ENCODE measurements around the gene CBX7. TPM values are rescaled to one million over a fixed set of nuclear protein-coding genes. Genes with fewer than 3 reads are reported as not detected.

The CBX7 gene
- total and polyA plus RNA-seq, 4 donors = 74.8 to 110 (median 92.0) TPM

DNA sequence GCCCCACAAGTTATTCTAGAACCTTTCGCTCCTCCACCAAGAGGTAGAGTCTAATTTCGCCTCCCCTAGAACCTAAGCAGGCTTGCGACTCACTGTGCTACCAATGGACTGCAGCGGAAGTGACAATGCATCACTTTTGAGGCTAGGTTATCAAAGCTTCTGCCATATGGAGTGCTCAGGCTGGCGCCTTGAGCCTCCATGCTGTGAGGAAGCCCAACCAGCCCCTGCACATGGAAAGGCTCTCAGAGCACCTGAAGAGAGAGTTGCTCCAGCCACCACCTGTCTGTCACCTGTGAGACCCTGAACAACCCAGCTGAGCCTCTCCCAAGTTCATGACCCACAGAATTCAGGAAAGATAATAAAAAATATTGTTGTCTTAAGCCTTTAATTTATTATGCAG lies 29.3 kb upstream of the CBX7 start:
- DNase-seq (no peak), ATAC-seq (ENCODE audit: low FRiP score) (no peak)
- no peaks in the 10 kb centered on the region for H3K27me3 ChIP-seq (ENCODE audit: control insufficient read depth in 1 of 2, insufficient read depth in 2 of 2, low read length in 1 of 2)
- no peak overlapping the region for H3K4me3 ChIP-seq (ENCODE audit: low read length in 2 of 2)
- H3K9me3 ChIP-seq (ENCODE audit: control insufficient read depth, low read length) = peaks cover 4% of the 10 kb centered on the region
- H3K4me1 ChIP-seq (ENCODE audit: control insufficient read depth in 1 of 2, insufficient read depth in 2 of 2, low read length in 2 of 2) = no peaks in the 10 kb centered on the region
- no peaks in the 10 kb centered on the region for H3K36me3 ChIP-seq (ENCODE audit: control insufficient read depth in 1 of 2, insufficient read depth in 2 of 2, low read length in 1 of 2)
- intact Hi-C loops (cut with DNase I) = no loop called here
- no peak overlapping the region for H3K27ac ChIP-seq (ENCODE audit: low read depth in 1 of 2, low read length in 2 of 2)
- WGBS, 2 donors = 97 to 98% methylated on average over 5 of the region's 5 CpGs

- DNase-seq (peak in 1 of 2 donors; percentile 40), ATAC-seq (ENCODE audit: low FRiP score) (no peak)
- Histone ChIP-seq H3K4me1 (ENCODE audit: control insufficient read depth in 1 of 2, insufficient read depth in 2 of 2, low read length in 2 of 2) (no peaks in the 10 kb centered on the region), H3K4me3 (ENCODE audit: low read length in 2 of 2) (no peak overlapping the region), H3K9me3 (ENCODE audit: control insufficient read depth, low read length) (peaks cover 4% of the 10 kb centered on the region), H3K36me3 (ENCODE audit: control insufficient read depth in 1 of 2, insufficient read depth in 2 of 2, low read length in 1 of 2) (no peaks in the 10 kb centered on the region), H3K27me3 (ENCODE audit: control insufficient read depth in 1 of 2, insufficient read depth in 2 of 2, low read length in 1 of 2) (no peaks in the 10 kb centered on the region), H3K27ac (ENCODE audit: low read depth in 1 of 2, low read length in 2 of 2) (no peak overlapping the region)
- intact Hi-C loops (cut with DNase I) = no loop called here
- 93 to 94% methylated on average over 8 of the region's 8 CpGs for WGBS, 2 donors
These were observed 28.9 kb upstream of the CBX7 start for GRCh38 chr22:39181356-39181755.

DNA sequence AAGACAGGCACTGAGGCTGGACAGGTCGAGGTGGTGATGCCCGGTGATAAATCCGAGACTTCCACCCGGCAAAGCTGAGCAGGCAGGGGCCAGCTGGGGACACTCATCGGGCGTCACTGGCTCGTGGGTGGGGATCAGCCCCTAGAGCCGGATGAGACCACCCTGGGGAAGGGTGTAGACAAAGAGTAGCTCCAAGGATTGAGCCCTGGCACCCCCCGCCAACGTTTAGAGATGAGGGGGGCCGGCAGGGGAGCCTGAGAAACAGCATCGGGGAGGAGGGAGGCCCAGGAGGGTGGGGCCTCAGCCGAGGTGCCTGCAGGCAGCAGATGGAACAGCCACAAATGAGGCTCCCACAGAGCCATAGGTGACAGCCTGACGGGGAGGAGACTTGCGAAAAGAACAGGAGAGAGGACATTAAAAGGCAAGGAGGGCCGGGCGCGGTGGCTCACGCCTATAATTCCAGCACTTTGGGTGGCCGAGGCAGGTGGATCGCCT lies 27.4 kb upstream of the CBX7 start:
- WGBS, 2 donors = 76 to 78% methylated on average over 21 of the region's 21 CpGs
- ATAC-seq (ENCODE audit: low FRiP score) (no peak), DNase-seq (peak in 1 of 2 donors; percentile 67)
- H3K9me3 ChIP-seq (ENCODE audit: control insufficient read depth, low read length) = peaks cover 4% of the 10 kb centered on the region
- no peak overlapping the region for H3K4me3 ChIP-seq (ENCODE audit: low read length in 2 of 2)
- H3K36me3 ChIP-seq (ENCODE audit: control insufficient read depth in 1 of 2, insufficient read depth in 2 of 2, low read length in 1 of 2) = no peaks in the 10 kb centered on the region
- no peak overlapping the region for H3K27ac ChIP-seq (ENCODE audit: low read depth in 1 of 2, low read length in 2 of 2)
- peaks cover 0 to 7% of the 10 kb centered on the region in 2 donors for H3K4me1 ChIP-seq (ENCODE audit: control insufficient read depth in 1 of 2, insufficient read depth in 2 of 2, low read length in 2 of 2)
- intact Hi-C loops (cut with DNase I) = no loop called here
- H3K27me3 ChIP-seq (ENCODE audit: control insufficient read depth in 1 of 2, insufficient read depth in 2 of 2, low read length in 1 of 2) = no peaks in the 10 kb centered on the region

DNA sequence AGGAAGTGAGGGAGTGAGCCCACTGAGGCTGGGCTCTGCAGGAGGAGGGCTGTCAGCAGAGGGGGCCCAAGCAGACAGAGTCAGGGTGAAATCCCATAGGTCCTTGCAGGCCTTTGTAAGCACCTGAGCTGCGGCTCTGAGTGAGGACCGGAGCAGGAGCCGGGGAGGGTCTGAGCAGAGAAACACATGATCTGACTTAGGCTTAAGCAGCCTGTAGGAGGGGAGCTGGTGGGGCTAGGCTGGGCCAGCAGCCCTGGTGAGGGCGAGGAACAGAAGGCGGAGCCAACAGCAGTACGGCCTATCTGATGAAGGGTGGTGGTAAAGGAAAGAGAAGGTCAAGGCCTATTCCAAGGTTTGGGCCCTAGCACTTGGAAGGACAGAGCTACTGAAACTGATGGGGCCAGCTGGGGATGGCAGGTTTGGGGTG lies 26.9 kb upstream of the CBX7 start:
- no peak for DNase-seq

DNA sequence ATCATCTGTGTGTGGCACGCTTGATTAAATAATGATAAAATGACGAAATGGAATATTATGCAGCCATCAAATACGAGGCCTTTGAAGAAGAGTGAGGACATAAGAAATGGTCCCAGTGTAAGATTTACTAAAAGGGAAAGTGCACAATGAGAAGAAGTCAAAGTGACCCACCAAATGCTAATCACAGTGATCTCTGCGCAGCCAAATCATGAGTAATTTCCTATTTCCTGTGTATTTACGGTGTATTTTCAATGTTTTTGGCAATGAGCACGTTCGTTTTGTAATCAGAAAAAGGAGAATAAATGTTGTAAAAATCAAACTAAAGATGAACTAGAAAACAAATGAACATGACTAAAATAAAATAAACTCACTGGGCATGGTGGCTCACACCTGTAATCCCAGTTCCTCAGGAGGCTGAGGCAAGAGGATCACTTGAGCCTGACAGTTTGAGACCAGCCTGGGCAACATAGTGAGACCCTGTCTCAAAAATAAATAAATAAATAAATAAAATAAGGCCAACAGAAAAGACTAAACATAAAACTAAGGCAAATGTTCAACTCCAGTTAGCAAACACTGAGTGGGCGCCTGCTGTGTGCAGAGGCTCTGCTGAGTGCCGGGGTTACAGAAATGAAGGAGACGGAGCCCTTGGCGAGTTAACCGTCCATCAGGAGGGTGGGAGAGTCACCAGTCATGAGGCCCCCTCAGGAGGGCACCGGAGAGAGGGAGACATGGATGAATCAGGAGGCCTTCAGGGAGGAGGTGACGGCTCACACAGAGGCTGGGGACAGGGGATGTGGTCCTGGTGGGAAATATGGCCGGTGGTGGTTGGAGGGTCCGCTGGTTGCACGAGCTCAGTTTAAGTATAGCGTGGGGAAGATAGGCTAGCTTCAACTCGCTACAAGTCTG lies 26.0 kb upstream of the CBX7 start:
- no peaks in the 10 kb centered on the region for H3K36me3 ChIP-seq (ENCODE audit: control insufficient read depth in 1 of 2, insufficient read depth in 2 of 2, low read length in 1 of 2)
- no peak overlapping the region for H3K27ac ChIP-seq (ENCODE audit: low read depth in 1 of 2, low read length in 2 of 2)
- no peak overlapping the region for H3K4me3 ChIP-seq (ENCODE audit: low read length in 2 of 2)
- no peaks in the 10 kb centered on the region for H3K27me3 ChIP-seq (ENCODE audit: control insufficient read depth in 1 of 2, insufficient read depth in 2 of 2, low read length in 1 of 2)
- 92 to 94% methylated on average over 19 of the region's 19 CpGs for WGBS, 2 donors
- H3K9me3 ChIP-seq (ENCODE audit: control insufficient read depth, low read length) = peaks cover 4% of the 10 kb centered on the region
- ATAC-seq (ENCODE audit: low FRiP score) = no peak
- peak in 1 of 2 donors; percentile 70 for DNase-seq
- peaks cover 0 to 7% of the 10 kb centered on the region in 2 donors for H3K4me1 ChIP-seq (ENCODE audit: control insufficient read depth in 1 of 2, insufficient read depth in 2 of 2, low read length in 2 of 2)
- intact Hi-C loops (cut with DNase I) = no loop called here

More for the DNA sequence above, 26.9 kb upstream of the CBX7 start:
- no peak for ATAC-seq (ENCODE audit: low FRiP score)
- no peak overlapping the region for H3K27ac ChIP-seq (ENCODE audit: low read depth in 1 of 2, low read length in 2 of 2)
- WGBS, 2 donors = 86 to 91% methylated on average over 6 of the region's 6 CpGs
- H3K9me3 ChIP-seq (ENCODE audit: control insufficient read depth, low read length) = peaks cover 4% of the 10 kb centered on the region
- peaks cover 0 to 7% of the 10 kb centered on the region in 2 donors for H3K4me1 ChIP-seq (ENCODE audit: control insufficient read depth in 1 of 2, insufficient read depth in 2 of 2, low read length in 2 of 2)
- no peaks in the 10 kb centered on the region for H3K36me3 ChIP-seq (ENCODE audit: control insufficient read depth in 1 of 2, insufficient read depth in 2 of 2, low read length in 1 of 2)
- intact Hi-C loops (cut with DNase I) = no loop called here
- H3K4me3 ChIP-seq (ENCODE audit: low read length in 2 of 2) = no peak overlapping the region
- H3K27me3 ChIP-seq (ENCODE audit: control insufficient read depth in 1 of 2, insufficient read depth in 2 of 2, low read length in 1 of 2) = no peaks in the 10 kb centered on the region

DNA sequence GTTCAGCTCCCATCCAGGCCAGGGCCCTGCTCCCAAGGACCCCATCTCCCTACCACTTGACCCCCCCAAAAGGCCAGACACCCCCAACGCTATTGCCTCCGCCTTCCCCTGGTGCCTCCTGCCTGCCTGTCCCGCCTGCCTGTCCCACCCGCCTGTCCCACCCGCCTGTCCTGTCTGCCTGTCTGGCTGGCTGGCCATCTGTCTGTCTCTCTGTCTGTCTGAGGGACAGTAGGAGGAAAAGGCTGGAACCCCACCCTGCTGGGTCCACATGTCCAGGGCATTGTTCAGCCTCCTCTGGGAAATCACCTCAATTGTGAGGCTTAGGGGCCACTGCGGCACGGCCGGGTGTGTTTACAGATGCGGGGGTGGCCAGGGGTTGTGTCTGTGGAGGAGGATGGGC lies 25.3 kb upstream of the CBX7 start:
- no peak overlapping the region for H3K27ac ChIP-seq (ENCODE audit: low read depth in 1 of 2, low read length in 2 of 2)
- peaks cover 4% of the 10 kb centered on the region for H3K9me3 ChIP-seq (ENCODE audit: control insufficient read depth, low read length)
- H3K4me3 ChIP-seq (ENCODE audit: low read length in 2 of 2) = no peak overlapping the region
- ATAC-seq (ENCODE audit: low FRiP score) (no peak), DNase-seq (peak in 1 of 2 donors; percentile 72)
- no peaks in the 10 kb centered on the region for H3K36me3 ChIP-seq (ENCODE audit: control insufficient read depth in 1 of 2, insufficient read depth in 2 of 2, low read length in 1 of 2)
- 93 to 97% methylated on average over 9 of the region's 9 CpGs for WGBS, 2 donors
- peaks cover 0 to 7% of the 10 kb centered on the region in 2 donors for H3K4me1 ChIP-seq (ENCODE audit: control insufficient read depth in 1 of 2, insufficient read depth in 2 of 2, low read length in 2 of 2)
- intact Hi-C loops (cut with DNase I) = no loop called here
- no peaks in the 10 kb centered on the region for H3K27me3 ChIP-seq (ENCODE audit: control insufficient read depth in 1 of 2, insufficient read depth in 2 of 2, low read length in 1 of 2)

DNA sequence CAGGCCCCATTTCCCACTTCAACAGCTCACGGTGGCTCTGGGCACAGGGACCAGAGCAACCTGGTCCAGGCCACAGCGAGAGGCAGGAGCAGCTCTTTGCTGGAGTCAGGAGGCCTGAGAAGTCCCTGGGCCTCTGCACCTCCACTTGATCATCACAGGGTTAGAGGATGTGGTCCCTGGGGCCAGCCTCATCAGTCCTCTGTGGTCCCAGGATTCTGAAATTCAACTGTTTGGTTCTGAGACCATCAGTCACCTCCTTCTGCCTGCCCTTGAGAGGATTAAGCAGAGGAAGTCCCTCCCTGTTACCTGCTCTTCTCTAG lies 24.9 kb upstream of the CBX7 start:
- 95 to 100% methylated on average over 2 of the region's 2 CpGs for WGBS, 2 donors
- intact Hi-C loops (cut with DNase I) = no loop called here
- Histone ChIP-seq H3K36me3 (ENCODE audit: control insufficient read depth in 1 of 2, insufficient read depth in 2 of 2, low read length in 1 of 2) (no peaks in the 10 kb centered on the region), H3K9me3 (ENCODE audit: control insufficient read depth, low read length) (peaks cover 4% of the 10 kb centered on the region), H3K27me3 (ENCODE audit: control insufficient read depth in 1 of 2, insufficient read depth in 2 of 2, low read length in 1 of 2) (no peaks in the 10 kb centered on the region), H3K27ac (ENCODE audit: low read depth in 1 of 2, low read length in 2 of 2) (no peak overlapping the region), H3K4me3 (ENCODE audit: low read length in 2 of 2) (no peak overlapping the region), H3K4me1 (ENCODE audit: control insufficient read depth in 1 of 2, insufficient read depth in 2 of 2, low read length in 2 of 2) (peaks cover 0 to 7% of the 10 kb centered on the region in 2 donors)
- peak in 1 of 2 donors; percentile 41 for DNase-seq
- no peak for ATAC-seq (ENCODE audit: low FRiP score)

DNA sequence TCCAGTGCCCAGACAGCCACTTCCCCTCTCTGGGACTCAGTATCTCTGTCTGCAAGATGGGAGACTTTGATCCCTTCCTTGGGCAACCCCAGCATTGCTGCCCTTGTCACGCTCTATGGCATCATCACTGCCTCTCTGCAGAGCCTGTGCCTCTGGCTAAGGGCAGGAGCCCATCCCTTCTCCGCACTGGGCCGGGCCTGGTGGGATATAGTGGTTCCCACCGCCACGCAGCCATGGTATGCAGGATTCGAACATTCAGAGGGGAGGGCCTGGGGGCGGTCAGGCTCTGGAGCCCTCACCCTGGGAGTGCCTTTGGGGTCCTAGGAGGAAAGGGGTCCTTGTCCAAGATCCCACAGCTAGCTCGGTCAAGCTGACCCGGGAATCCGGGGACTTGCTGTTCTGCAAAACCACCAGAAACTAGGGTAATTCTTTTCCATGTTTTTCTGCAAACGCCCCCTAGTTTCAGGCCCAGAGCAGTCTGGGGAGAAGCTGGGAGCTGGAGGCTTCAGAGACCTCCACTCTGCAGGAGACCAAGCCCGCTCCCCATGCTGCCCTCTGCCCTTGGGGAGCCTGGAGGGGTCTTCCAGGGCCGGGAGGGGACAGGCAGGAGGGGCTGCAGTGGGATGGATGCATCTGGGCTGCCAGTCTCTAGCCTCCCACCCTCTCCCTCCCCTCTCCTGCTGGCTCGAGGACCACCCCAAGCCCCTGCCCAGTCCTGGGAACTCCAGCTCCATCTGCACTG lies 24.4 kb upstream of the CBX7 start:
- Histone ChIP-seq H3K4me1 (ENCODE audit: control insufficient read depth in 1 of 2, insufficient read depth in 2 of 2, low read length in 2 of 2) (peaks cover 0 to 7% of the 10 kb centered on the region in 2 donors), H3K4me3 (ENCODE audit: low read length in 2 of 2) (no peak overlapping the region), H3K9me3 (ENCODE audit: control insufficient read depth, low read length) (peaks cover 2% of the 10 kb centered on the region), H3K27me3 (ENCODE audit: control insufficient read depth in 1 of 2, insufficient read depth in 2 of 2, low read length in 1 of 2) (no peaks in the 10 kb centered on the region), H3K36me3 (ENCODE audit: control insufficient read depth in 1 of 2, insufficient read depth in 2 of 2, low read length in 1 of 2) (no peaks in the 10 kb centered on the region), H3K27ac (ENCODE audit: low read depth in 1 of 2, low read length in 2 of 2) (no peak overlapping the region)
- 92 to 93% methylated on average over 13 to 14 of the region's 14 CpGs for WGBS, 2 donors
- intact Hi-C loops (cut with DNase I) = no loop called here
- DNase-seq (no peak), ATAC-seq (ENCODE audit: low FRiP score) (no peak)
